Measurements from ENCODE around the gene CXCL12. TPM values are rescaled to one million over a fixed set of nuclear protein-coding genes. Genes with fewer than 3 reads are reported as not detected.

CXCL12 gene
- total RNA-seq, 6 experiments from 2014 or later = 111 to 241 (median 197) TPM

DNA sequence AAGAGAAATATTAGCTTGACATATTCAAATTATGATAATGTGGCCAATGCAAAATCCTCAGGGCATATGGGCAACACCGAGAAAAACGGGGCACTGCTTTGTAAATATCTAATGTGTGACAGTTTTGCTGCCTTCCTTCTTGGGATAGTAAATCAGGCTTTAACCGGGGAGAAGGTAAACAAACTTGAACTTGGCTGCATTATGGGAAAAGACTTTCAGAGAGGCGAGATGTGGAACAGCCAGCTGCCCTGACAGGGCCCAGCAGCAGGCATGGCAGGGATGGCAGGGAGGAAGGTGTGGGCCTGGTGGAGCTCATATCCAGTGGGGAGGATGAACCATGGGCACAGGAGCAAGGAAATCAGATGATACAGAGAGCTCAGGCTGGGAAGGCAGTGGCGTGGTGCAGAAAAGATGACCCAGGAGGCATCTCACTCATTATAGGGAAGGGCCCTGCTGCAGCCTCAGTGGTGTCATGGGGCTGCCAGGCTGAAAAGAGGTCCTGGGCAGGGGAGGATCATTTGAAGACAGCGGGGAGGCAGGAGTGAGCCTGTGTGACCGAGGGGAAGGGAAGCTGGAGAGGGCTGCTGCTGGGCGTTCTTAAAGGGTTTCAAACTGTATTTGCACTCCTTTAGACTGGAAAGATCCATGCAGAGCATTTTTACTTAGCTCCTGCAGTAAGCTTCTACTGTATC lies 26.7 kb downstream of the CXCL12 start:
- no peaks in the 10 kb centered on the region for H3K9me3 Mint-ChIP-seq
- H3K27me3 Mint-ChIP-seq (ENCODE audit: insufficient read depth) = peaks cover 2% of the 10 kb centered on the region
- H3K4me1 Mint-ChIP-seq (ENCODE audit: low read depth) = no peaks in the 10 kb centered on the region
- H3K4me3 Mint-ChIP-seq = no peak overlapping the region
- H3K36me3 Mint-ChIP-seq (ENCODE audit: low read depth) = no peaks in the 10 kb centered on the region
- TF ChIP-seq, protein P1, sequence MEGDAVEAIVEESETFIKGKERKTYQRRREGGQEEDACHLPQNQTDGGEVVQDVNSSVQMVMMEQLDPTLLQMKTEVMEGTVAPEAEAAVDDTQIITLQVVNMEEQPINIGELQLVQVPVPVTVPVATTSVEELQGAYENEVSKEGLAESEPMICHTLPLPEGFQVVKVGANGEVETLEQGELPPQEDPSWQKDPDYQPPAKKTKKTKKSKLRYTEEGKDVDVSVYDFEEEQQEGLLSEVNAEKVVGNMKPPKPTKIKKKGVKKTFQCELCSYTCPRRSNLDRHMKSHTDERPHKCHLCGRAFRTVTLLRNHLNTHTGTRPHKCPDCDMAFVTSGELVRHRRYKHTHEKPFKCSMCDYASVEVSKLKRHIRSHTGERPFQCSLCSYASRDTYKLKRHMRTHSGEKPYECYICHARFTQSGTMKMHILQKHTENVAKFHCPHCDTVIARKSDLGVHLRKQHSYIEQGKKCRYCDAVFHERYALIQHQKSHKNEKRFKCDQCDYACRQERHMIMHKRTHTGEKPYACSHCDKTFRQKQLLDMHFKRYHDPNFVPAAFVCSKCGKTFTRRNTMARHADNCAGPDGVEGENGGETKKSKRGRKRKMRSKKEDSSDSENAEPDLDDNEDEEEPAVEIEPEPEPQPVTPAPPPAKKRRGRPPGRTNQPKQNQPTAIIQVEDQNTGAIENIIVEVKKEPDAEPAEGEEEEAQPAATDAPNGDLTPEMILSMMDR (IDR thresholded peaks at IDR 0.05) = no peak
- no peak overlapping the region for H3K27ac Mint-ChIP-seq
- no peak for DNase-seq

DNA sequence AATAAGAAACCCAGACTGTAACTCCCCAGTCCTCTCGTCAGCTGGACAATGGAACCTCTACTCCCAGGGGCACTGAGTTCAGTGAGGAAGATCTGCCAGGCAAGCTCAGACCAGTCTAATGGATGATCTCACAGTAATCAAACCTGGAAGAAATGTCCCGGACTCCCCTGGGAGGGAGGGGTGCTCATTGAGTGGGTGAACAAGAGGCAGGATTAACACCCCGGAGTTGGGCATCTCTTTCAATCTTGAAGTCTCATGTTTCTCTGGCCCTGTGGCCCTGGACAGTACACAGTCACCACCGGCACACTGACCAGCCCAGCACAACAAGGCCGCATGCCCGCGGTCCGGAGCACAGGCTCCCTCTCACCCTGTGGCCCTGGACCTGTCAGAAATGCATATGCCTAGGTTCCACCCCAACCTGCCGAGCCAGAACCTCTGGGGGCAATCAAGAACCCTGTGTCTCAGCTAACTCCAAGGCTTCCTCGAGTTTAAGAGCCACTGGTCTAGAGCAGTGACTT lies 27.8 kb downstream of the CXCL12 start:
- no peaks in the 10 kb centered on the region for H3K36me3 Mint-ChIP-seq (ENCODE audit: low read depth)
- peaks cover 8% of the 10 kb centered on the region for H3K4me1 Mint-ChIP-seq (ENCODE audit: low read depth)
- H3K9me3 Mint-ChIP-seq = no peaks in the 10 kb centered on the region
- H3K4me3 Mint-ChIP-seq = no peak overlapping the region
- peaks cover 2% of the 10 kb centered on the region for H3K27me3 Mint-ChIP-seq (ENCODE audit: insufficient read depth)
- DNase-seq = no peak
- TF ChIP-seq, protein P1 (IDR thresholded peaks at IDR 0.05) = no peak
- H3K27ac Mint-ChIP-seq = no peak overlapping the region

DNA sequence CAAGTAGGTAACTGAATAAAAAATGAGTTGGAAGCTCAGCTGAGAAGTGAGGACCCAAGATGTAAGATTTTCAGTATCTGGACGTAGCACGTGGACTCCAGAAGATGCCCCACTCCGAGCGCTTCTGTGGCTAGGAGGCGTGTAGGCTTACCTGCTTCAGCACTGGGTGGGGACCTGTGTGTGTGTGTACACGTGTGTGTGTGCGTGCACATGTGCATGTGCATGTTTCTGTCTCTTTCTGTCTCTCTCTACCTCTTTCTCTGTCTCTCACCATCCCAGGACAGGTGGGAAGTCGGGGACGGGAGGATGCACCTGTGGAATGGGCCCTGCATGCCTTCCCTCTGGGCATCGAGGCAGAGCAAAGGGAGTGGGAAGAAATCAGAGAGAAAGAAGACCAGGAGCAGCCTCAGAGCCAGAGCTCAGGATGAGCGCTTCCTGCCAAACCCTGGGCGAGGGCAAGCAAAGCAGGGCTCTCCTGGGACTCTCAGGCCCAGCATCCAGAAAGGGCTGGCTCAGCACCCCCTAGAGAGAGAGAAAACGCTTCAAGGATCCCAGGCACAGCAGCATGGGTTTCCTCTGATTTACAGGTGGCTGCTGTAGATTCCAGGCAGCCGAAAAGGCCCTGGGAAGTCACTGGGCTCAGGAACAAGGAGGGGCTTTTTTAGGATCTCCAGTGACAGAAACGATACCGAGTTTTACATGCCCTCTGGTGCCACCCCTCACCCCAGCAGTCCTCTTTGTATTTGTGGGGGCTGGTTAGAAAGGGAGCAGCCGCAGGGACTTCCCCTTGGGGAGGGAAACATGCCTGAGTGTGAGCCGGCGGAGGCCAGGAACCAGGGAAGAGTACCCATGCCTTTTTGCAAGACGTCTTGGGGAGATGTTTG lies 28.5 kb downstream of the CXCL12 start:
- no peaks in the 10 kb centered on the region for H3K9me3 Mint-ChIP-seq
- no peaks in the 10 kb centered on the region for H3K36me3 Mint-ChIP-seq (ENCODE audit: low read depth)
- no peak overlapping the region for H3K27ac Mint-ChIP-seq
- TF ChIP-seq, protein P1 (IDR thresholded peaks at IDR 0.05) = no peak
- no peaks in the 10 kb centered on the region; the same call in 1 of the 2 replicates for H3K27me3 Mint-ChIP-seq (ENCODE audit: insufficient read depth)
- peaks cover 12% of the 10 kb centered on the region for H3K4me1 Mint-ChIP-seq (ENCODE audit: low read depth)
- H3K4me3 Mint-ChIP-seq = no peak overlapping the region
- DNase-seq = no peak

DNA sequence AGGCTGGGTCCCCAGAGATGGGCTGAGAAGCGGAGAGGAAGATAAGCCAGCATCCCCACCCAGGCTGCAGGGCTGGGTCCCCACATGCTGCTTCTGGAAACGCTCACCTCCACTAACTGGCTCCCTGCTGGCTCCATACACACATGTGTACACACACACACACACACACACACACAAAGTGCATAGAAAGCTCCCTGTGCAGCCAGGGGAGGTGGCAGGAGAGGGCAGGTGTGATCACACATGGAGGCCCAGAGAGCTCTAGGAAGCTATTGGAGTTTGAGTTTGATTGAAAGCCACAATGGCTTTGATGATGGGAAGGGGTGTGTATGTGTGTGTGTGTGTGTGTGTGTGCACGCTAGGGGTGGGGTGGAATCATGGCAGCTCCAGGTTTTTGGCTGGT lies 29.3 kb downstream of the CXCL12 start:
- TF ChIP-seq, protein P1 (IDR thresholded peaks at IDR 0.05) = no peak

DNA sequence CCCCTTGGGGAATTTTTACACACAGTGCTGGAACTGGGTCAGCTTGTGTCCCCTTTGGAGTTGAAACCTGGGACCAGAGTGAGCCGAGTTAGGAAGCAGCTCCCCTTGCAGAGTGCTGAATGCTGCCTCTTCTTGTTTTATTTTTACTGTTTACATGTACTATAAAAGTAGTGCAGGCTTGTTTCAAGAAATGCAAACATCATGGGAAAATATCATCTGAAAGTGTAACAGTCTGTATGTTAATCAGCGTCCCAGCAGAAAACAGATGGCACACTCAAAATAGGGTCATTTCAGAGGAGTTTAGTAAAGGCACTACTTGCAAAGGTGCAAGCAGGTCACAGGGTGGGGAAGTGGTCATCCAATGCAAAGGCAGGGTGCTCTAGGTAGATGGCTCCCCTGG lies 30.1 kb downstream of the CXCL12 start:
- no peaks in the 10 kb centered on the region for H3K36me3 Mint-ChIP-seq (ENCODE audit: low read depth)
- TF ChIP-seq, protein P1 (IDR thresholded peaks at IDR 0.05) = no peak

More for the DNA sequence above, 29.3 kb downstream of the CXCL12 start:
- DNase-seq = no peak
- H3K9me3 Mint-ChIP-seq = no peaks in the 10 kb centered on the region
- H3K27ac Mint-ChIP-seq = no peak overlapping the region
- no peaks in the 10 kb centered on the region; the same call in 1 of the 2 replicates for H3K27me3 Mint-ChIP-seq (ENCODE audit: insufficient read depth)
- H3K4me3 Mint-ChIP-seq = no peak overlapping the region
- H3K36me3 Mint-ChIP-seq (ENCODE audit: low read depth) = no peaks in the 10 kb centered on the region
- H3K4me1 Mint-ChIP-seq (ENCODE audit: low read depth) = peaks cover 12% of the 10 kb centered on the region

More for the DNA sequence above, 30.1 kb downstream of the CXCL12 start:
- DNase-seq = no peak
- Mint-ChIP-seq H3K27me3 (ENCODE audit: insufficient read depth) (no peaks in the 10 kb centered on the region; the same call in 1 of the 2 replicates), H3K27ac (no peak overlapping the region), H3K4me1 (ENCODE audit: low read depth) (peaks cover 12% of the 10 kb centered on the region), H3K4me3 (no peak overlapping the region), H3K9me3 (no peaks in the 10 kb centered on the region)
